ENCODE measurements around the gene STT3B.

GRCh38 chr3:31670136-31670535 is 137.4 kb downstream of the STT3B start:
- TF ChIP-seq SIN3A (IDR thresholded peaks at IDR 0.05; ENCODE audit: borderline replicate concordance, insufficient read depth, low read length): no peak
- TF ChIP-seq TAF1 (IDR thresholded peaks at IDR 0.05; ENCODE audit: borderline replicate concordance, insufficient read depth, low read length): no peak

Measured in PFSK-1 (cell line).